H1 (cell line): ENCODE results near the gene TGFBR1. TPM values are rescaled to one million over a fixed set of nuclear protein-coding genes. Genes with fewer than 3 reads are reported as not detected.

Experiments
- CTCF ChIA-PET: fragments of 300-600 bp; sonication (Branson Sonifier 250); formaldehyde crosslinking; loops from one replicate; lab custom pipeline; 2021; ENCODE audit not compliant: partially characterized antibody; lab: Charles Lee
- POLR2A ChIA-PET: fragments of 300-600 bp; sonication (Branson Sonifier 250); formaldehyde crosslinking; loops from one replicate; lab custom pipeline; 2021; ENCODE audit warnings: inconsistent platforms; ENCODE audit not compliant: partially characterized antibody; lab: Charles Lee
- DNase-seq, 2 experiments: peaks; one replicate each; pipeline versions ENCODE4 v3.0.0 to v3.0.0-alpha.2; 2010 to 2022; ENCODE audit warnings: low spot score in 2 of 2, low read depth in 1 of 2, mixed read lengths in 1 of 2
- FAIRE-seq: peaks from 2 replicates; lab custom pipeline; 2011; peaks lifted over from hg19 to GRCh38; lab: Jason Lieb, UNC
- H2AFZ ChIP-seq: 2 replicates; pipeline ENCODE4 v1.8.1; 2012; ENCODE audit warnings: low read length, inconsistent platforms
- H2AK5ac ChIP-seq: 2 replicates; pipeline ENCODE4 v1.6.1; 2013; ENCODE audit warnings: low read depth, low read length
- H2BK120ac ChIP-seq: replicated peaks from 2 replicates; pipeline ENCODE3; 2013; ENCODE audit warnings: low read depth, low read length, inconsistent platforms
- H2BK12ac ChIP-seq: 2 replicates; pipeline ENCODE4 v1.6.1; 2013; ENCODE audit warnings: low read depth, low read length
- H2BK15ac ChIP-seq: 2 replicates; pipeline ENCODE4 v1.6.1; 2013; ENCODE audit warnings: low read length
- H2BK20ac ChIP-seq: 2 replicates; pipeline ENCODE4 v1.6.1; 2013; ENCODE audit warnings: low read length
- H2BK5ac ChIP-seq: 2 replicates; pipeline ENCODE4 v1.6.1; 2013; ENCODE audit warnings: low read depth, low read length
- H3K14ac ChIP-seq: 2 replicates; pipeline ENCODE4 v1.6.1; 2013; ENCODE audit warnings: inconsistent platforms; ENCODE audit not compliant: insufficient read length
- H3K18ac ChIP-seq: 2 replicates; pipeline ENCODE4 v1.6.1; 2013; ENCODE audit warnings: low read length; ENCODE audit errors: extremely low read depth
- H3K23ac ChIP-seq: 2 replicates; pipeline ENCODE4 v1.6.1; 2013; ENCODE audit warnings: inconsistent platforms; ENCODE audit not compliant: insufficient read length
- H3K23me2 ChIP-seq: 2 replicates; pipeline ENCODE4 v1.6.1; 2013; ENCODE audit warnings: low read depth, low read length
- H3K27ac ChIP-seq: 2 replicates; pipeline ENCODE4 v1.6.1; 2011; ENCODE audit warnings: low read depth, low read length, inconsistent platforms
- H3K27me3 ChIP-seq, 4 experiments: replicated peaks in 1 of 4; 1 replicate in 1 of 4; 2 replicates in 3 of 4; pipeline versions ENCODE4 v1.6.1 to v1.8.1; 2011 to 2013; ENCODE audit warnings: low read length in 3 of 4, mild to moderate bottlenecking in 3 of 4, inconsistent platforms in 2 of 4, mixed read lengths in 2 of 4, moderate library complexity in 1 of 4; ENCODE audit not compliant: control insufficient read depth in 3 of 4, insufficient read depth in 3 of 4; ENCODE audit errors: extremely low read depth in 1 of 4
- H3K36me3 ChIP-seq, 4 experiments: 2 replicates each; pipeline versions ENCODE4 v1.6.1 to v1.8.1; 2011 to 2013; ENCODE audit warnings: mild to moderate bottlenecking in 4 of 4, low read length in 3 of 4, moderate library complexity in 2 of 4, control low read depth in 1 of 4, inconsistent platforms in 1 of 4; ENCODE audit not compliant: insufficient read depth in 4 of 4, control insufficient read depth in 2 of 4
- H3K4ac ChIP-seq: replicated peaks from 2 replicates; pipeline ENCODE3; 2013; ENCODE audit warnings: low read length, low read depth, mixed read lengths, inconsistent platforms; ENCODE audit not compliant: insufficient read length
- H3K4me1 ChIP-seq, 4 experiments: replicated peaks in 1 of 4; 1 replicate in 1 of 4; 2 replicates in 3 of 4; pipeline versions ENCODE4 v1.6.1 to v1.8.1; 2011 to 2013; ENCODE audit warnings: low read length in 3 of 4, inconsistent platforms in 2 of 4, mixed read lengths in 1 of 4; ENCODE audit not compliant: insufficient read depth in 4 of 4, control insufficient read depth in 3 of 4
- H3K4me2 ChIP-seq, 2 experiments: 2 replicates each; pipeline versions ENCODE4 v1.6.1 to v1.8.1; 2011 to 2013; ENCODE audit warnings: low read depth in 2 of 2, low read length in 2 of 2, control low read depth in 1 of 2, inconsistent platforms in 1 of 2, mild to moderate bottlenecking in 1 of 2; ENCODE audit not compliant: insufficient read depth in 1 of 2
- H3K4me3 ChIP-seq, 4 experiments: fragments of 200-600, 300-600 bp in 1 of 4; sonication (generic), shearing (Covaris generic), sonication (Bioruptor Twin) in 1 of 4; 2 replicates each; pipeline versions ENCODE4 v1.5.1 to v1.8.1; 2011 to 2016; ENCODE audit warnings: low read length in 4 of 4, low read depth in 3 of 4, control low read depth in 2 of 4, inconsistent platforms in 2 of 4, mild to moderate bottlenecking in 2 of 4, mixed read lengths in 1 of 4, moderate library complexity in 1 of 4; ENCODE audit not compliant: insufficient read depth in 2 of 4; ENCODE audit errors: extremely low read depth in 1 of 4
- H3K56ac ChIP-seq: replicated peaks from 2 replicates; pipeline ENCODE3; 2013; ENCODE audit warnings: low read depth, mild to moderate bottlenecking, mixed read lengths, low read length, inconsistent platforms; ENCODE audit not compliant: insufficient read length
- H3K79me1 ChIP-seq: 2 replicates; pipeline ENCODE4 v1.6.1; 2013; ENCODE audit warnings: low read depth, low read length, control low read depth
- H3K79me2 ChIP-seq, 2 experiments: 2 replicates each; pipeline versions ENCODE4 v1.6.1 to v1.8.1; 2012 to 2013; ENCODE audit warnings: low read length in 2 of 2, mild to moderate bottlenecking in 2 of 2, inconsistent platforms in 1 of 2; ENCODE audit not compliant: insufficient read depth in 2 of 2, control insufficient read depth in 1 of 2
- H3K9ac ChIP-seq, 4 experiments: replicated peaks in 1 of 4; 1 replicate in 1 of 4; 2 replicates in 3 of 4; pipeline versions ENCODE4 v1.6.1 to v1.8.1; 2011 to 2013; ENCODE audit warnings: low read depth in 3 of 4, low read length in 3 of 4, control low read depth in 2 of 4, mild to moderate bottlenecking in 2 of 4, moderate library complexity in 2 of 4, inconsistent platforms in 1 of 4; ENCODE audit errors: extremely low read depth in 1 of 4
- H3K9me3 ChIP-seq, 2 experiments: 2 replicates each; pipeline versions ENCODE4 v1.6.1 to v1.8.1; 2012 to 2013; ENCODE audit warnings: mild to moderate bottlenecking in 2 of 2, moderate library complexity in 2 of 2, control low read depth in 1 of 2, inconsistent platforms in 1 of 2, low read depth in 1 of 2, low read length in 1 of 2, mixed read lengths in 1 of 2; ENCODE audit not compliant: insufficient read depth in 2 of 2
- H4K20me1 ChIP-seq, 2 experiments: replicated peaks in 1 of 2; 2 replicates each; pipeline versions ENCODE3 to v1.8.1; 2011 to 2013; ENCODE audit warnings: inconsistent platforms in 2 of 2, low read length in 2 of 2, mild to moderate bottlenecking in 1 of 2; ENCODE audit not compliant: insufficient read depth in 2 of 2, control insufficient read depth in 1 of 2
- H4K5ac ChIP-seq: 2 replicates; pipeline ENCODE4 v1.6.1; 2013; ENCODE audit warnings: low read length, low read depth, mixed read lengths, inconsistent platforms; ENCODE audit not compliant: insufficient read length
- H4K8ac ChIP-seq: 2 replicates; pipeline ENCODE4 v1.8.0; 2013; ENCODE audit warnings: mild to moderate bottlenecking, moderate library complexity, low read length, inconsistent platforms; ENCODE audit not compliant: insufficient read depth; ENCODE audit errors: extremely low read depth
- H4K91ac ChIP-seq: replicated peaks from 2 replicates; pipeline ENCODE3; 2013; ENCODE audit warnings: low read length, mixed read lengths, inconsistent platforms; ENCODE audit not compliant: insufficient read length
- CBX5 ChIP-seq: fragments of 300-800, 300-1000 bp; sonication (generic); IDR thresholded peaks from 2 replicates; pipeline ENCODE4 v1.7.1; 2016; ENCODE audit warnings: antibody characterized with exemption, low read length, low read depth
- EZH2 ChIP-seq: fragments of 200-600 bp; sonication (generic); IDR thresholded peaks from 2 replicates; pipeline ENCODE4 v1.7.1; 2012; ENCODE audit warnings: low read depth, mild to moderate bottlenecking, moderate library complexity, low read length, inconsistent platforms; ENCODE audit not compliant: severe bottlenecking
- GTF2F1 ChIP-seq: IDR thresholded peaks from 2 replicates; pipeline ENCODE4 v1.6.1; 2012; ENCODE audit warnings: low read depth, low read length, improper control_type of control experiment, borderline replicate concordance
- MAFK ChIP-seq: IDR thresholded peaks from 2 replicates; pipeline ENCODE4 v1.6.1; 2012; ENCODE audit warnings: low read depth, mild to moderate bottlenecking, improper control_type of control experiment, low read length
- POLR2AphosphoS5 ChIP-seq: IDR thresholded peaks from 2 replicates; pipeline ENCODE4 v1.6.1; 2011; ENCODE audit warnings: low read depth, low read length
- RNF2 ChIP-seq: fragments of 200-900, 300-1000 bp; sonication (generic); IDR thresholded peaks from 2 replicates; pipeline ENCODE4 v1.7.1; 2016; ENCODE audit warnings: borderline replicate concordance, low read depth, mild to moderate bottlenecking, antibody characterized with exemption, low read length; ENCODE audit not compliant: poor library complexity, severe bottlenecking; ENCODE audit errors: missing control alignments
- TAF1 ChIP-seq: IDR thresholded peaks from 2 replicates; pipeline ENCODE4 v1.6.1; 2011; ENCODE audit warnings: mild to moderate bottlenecking, low read depth, low read length
- YY1 ChIP-seq: IDR thresholded peaks from 2 replicates; pipeline ENCODE4 v1.6.1; 2011; ENCODE audit warnings: low read depth, mild to moderate bottlenecking, low read length
- WGBS, 2 experiments: shearing (Covaris generic) in 1 of 2; methylation state at CpG; one replicate each; pipeline versions ENCODE4 v1.1.6 to v1.1.7; 2013 to 2015; ENCODE audit warnings: low lambda C conversion rate in 2 of 2, mixed read lengths in 2 of 2, inconsistent platforms in 1 of 2, low coverage in 1 of 2, missing lambda C conversion rate in 1 of 2; ENCODE audit not compliant: insufficient replicate concordance in 2 of 2, insufficient coverage in 1 of 2, insufficient read length in 1 of 2; ENCODE audit errors: extremely low coverage in 1 of 2, missing lambda C conversion rate in 1 of 2; 5-methylcytosine and 5-hydroxymethylcytosine counted together
- polyA plus RNA-seq, 7 experiments: library from polyadenylated mRNA; depleted of rRNA in 3 of 7; stranded (reverse) in 5 of 7; unstranded in 2 of 7; fragments of >200 nt in 5 of 7; fragments of 200-250 nt in 2 of 7; gene quantifications; 1 replicate in 5 of 7; 2 replicates in 1 of 7; 4 replicates in 1 of 7; pipeline versions ENCODE4 v1.2.1 to v1.2.3, GENCODE V29; 2011 to 2013; ENCODE audit warnings: missing spikeins in 2 of 7, mixed read lengths in 2 of 7
- total RNA-seq: library from RNA; stranded (reverse); fragmentation: NEBNext Ultra II Directional; extraction: Animal tissue kit (Norgen Biotek cat#: 25700); gene quantifications from 2 replicates; pipeline ENCODE4 v1.2.1, GENCODE V29; 2021
- TF ChIP-seq, protein P1 (sequence below): IDR thresholded peaks from 2 replicates; pipeline ENCODE4 v1.6.1; 2012; ENCODE audit warnings: low read length, inconsistent platforms

The TGFBR1 gene
- total and polyA plus RNA-seq, 2 of the 8 experiments (the other 6 are each of a cell fraction or from before 2014, with no cell fraction given): 16.8 to 52.4 TPM

DNA sequence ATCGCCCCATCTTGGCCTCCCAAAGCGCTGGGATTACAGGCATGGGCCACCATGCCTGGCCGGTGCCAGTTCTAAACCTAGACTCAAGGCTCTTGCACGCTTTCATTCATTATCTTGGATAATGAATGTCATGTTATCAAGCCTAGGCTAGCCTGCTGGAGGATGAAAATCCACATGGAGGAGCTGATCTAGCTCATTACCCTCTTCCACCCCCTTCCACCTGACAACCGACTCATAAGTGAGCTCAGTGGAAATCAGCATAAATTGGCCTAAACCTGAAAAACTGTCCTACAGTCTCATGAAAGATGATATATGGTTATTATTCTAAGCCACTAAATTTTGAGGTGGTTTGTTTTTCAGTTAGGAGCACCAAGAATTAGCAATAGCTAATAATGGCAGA is 3.6 kb upstream of the TGFBR1 start:
- POLR2A ChIA-PET: no interaction called here

More for the DNA sequence above, 3.6 kb upstream of the TGFBR1 start:
- Histone ChIP-seq H2BK15ac (no peak overlapping the region), H3K4me2 (no peak overlapping the region)
- TF ChIP-seq MAFK (no peak), TAF1 (no peak), RNF2 (no peak), CBX5 (no peak), YY1 (no peak), EZH2 (no peak), POLR2AphosphoS5 (no peak), GTF2F1 (no peak)
- TF ChIP-seq, protein P1, sequence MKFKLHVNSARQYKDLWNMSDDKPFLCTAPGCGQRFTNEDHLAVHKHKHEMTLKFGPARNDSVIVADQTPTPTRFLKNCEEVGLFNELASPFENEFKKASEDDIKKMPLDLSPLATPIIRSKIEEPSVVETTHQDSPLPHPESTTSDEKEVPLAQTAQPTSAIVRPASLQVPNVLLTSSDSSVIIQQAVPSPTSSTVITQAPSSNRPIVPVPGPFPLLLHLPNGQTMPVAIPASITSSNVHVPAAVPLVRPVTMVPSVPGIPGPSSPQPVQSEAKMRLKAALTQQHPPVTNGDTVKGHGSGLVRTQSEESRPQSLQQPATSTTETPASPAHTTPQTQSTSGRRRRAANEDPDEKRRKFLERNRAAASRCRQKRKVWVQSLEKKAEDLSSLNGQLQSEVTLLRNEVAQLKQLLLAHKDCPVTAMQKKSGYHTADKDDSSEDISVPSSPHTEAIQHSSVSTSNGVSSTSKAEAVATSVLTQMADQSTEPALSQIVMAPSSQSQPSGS: no peak
- TF ChIP-seq, all 59 proteins: peak for 0
- Histone ChIP-seq H4K8ac (no peak overlapping the region), H3K23me2 (peaks cover 7% of the 10 kb centered on the region), H2BK120ac (no peak overlapping the region), H3K18ac (no peak overlapping the region), H2AK5ac (no peak overlapping the region), H3K79me2 (peaks cover 0 to 6% of the 10 kb centered on the region in 2 experiments; a peak in 2 of 4 replicates), H2BK20ac (no peak overlapping the region), H3K56ac (no peak overlapping the region), H4K20me1 (no peaks in the 10 kb centered on the region), H3K36me3 (no peaks in the 10 kb centered on the region), H2AFZ (no peak overlapping the region), H3K14ac (no peak overlapping the region), H3K23ac (no peak overlapping the region), H2BK5ac (no peak overlapping the region), H4K5ac (no peak overlapping the region), H4K91ac (no peak overlapping the region), H3K4me1 (peaks cover 1 to 3% (median 2%) of the 10 kb centered on the region in 4 experiments; a peak in 4 of 7 replicates), H3K27me3 (no peaks in the 10 kb centered on the region; a peak in 1 of 7 replicates), H3K79me1 (no peaks in the 10 kb centered on the region), H3K4ac (no peak overlapping the region), H3K9ac (no peak overlapping the region), H2BK12ac (no peak overlapping the region), H3K4me3 (no peak overlapping the region), H3K27ac (no peak overlapping the region), H3K9me3 (no peaks in the 10 kb centered on the region)
- FAIRE-seq (no peak), DNase-seq (no peak)
- WGBS, 2 experiments: 95% methylated on average over 5 of the region's 5 CpGs; no CpG with 5 or more reads in 1 of the 2 experiments
- CTCF ChIA-PET: interaction anchor here (1.5 kb wide), 1 partner anchor 100 kb away, joined by 3 read pairs; no protein-coding TSS in a partner anchor
